ENCODE measurements around the gene MEI1. TPM values are rescaled to one million over a fixed set of nuclear protein-coding genes. Genes with fewer than 3 reads are reported as not detected.

The MEI1 gene
- total RNA-seq, 1 experiment from 2014 or later, result 0.35 TPM

GRCh38 chr22:41672780-41673509 lies 26.4 kb upstream of the MEI1 start (continued):
- no peak for TF ChIP-seq GABPB1 (CRISPR knock-in tag; IDR thresholded peaks at IDR 0.05)

DNA sequence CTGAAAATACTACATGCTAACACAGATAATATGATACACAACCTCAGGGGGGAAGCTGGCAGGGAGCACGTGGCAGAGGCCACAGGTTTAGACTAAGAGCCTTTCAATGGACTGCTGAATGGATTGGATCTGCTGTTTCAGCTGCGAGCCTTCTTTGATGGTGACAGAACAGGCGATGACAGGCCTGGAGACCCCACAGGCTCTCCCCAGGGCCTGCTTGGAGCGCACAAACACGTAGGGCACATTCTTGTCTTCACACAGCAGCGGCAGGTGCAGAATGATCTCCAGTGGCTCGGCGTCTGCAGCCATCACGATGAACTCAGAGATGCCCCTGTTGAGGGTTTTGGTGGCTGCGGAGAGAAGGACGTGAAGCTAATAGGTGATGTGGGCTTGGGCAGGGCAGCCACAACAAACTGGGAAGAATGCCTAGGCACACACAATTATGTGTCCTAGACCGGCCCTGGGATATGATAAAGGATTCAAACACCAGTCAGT lies 24.4 kb upstream of the MEI1 start:
- DNase-seq (ENCODE audit: low spot score), result no peak
- TF ChIP-seq CBFB (CRISPR knock-in tag; IDR thresholded peaks at IDR 0.05; ENCODE audit: low read depth) (no peak), ZNF317 (CRISPR knock-in tag; IDR thresholded peaks at IDR 0.05; ENCODE audit: borderline replicate concordance, low read depth) (no peak)
- ChIA-PET CTCF (interaction anchor here (1.2 kb wide), 1 partner anchor 8 kb away, joined by 5 read pairs; no protein-coding TSS in a partner anchor), POLR2A (no interaction called here)
- no peaks in the 10 kb centered on the region for H3K27me3 Mint-ChIP-seq (ENCODE audit: low read depth)
- no peak overlapping the region for H3K4me3 Mint-ChIP-seq
- no peak for ATAC-seq
- H3K9me3 Mint-ChIP-seq, result no peaks in the 10 kb centered on the region
- H3K36me3 Mint-ChIP-seq, result peaks cover 43% of the 10 kb centered on the region
- no peak overlapping the region for H3K27ac Mint-ChIP-seq
- no peaks in the 10 kb centered on the region for H3K4me1 Mint-ChIP-seq

- Mint-ChIP-seq H3K27ac (no peak overlapping the region), H3K4me1 (no peaks in the 10 kb centered on the region), H3K27me3 (ENCODE audit: low read depth) (no peaks in the 10 kb centered on the region), H3K36me3 (peaks cover 54% of the 10 kb centered on the region), H3K9me3 (no peaks in the 10 kb centered on the region), H3K4me3 (no peak overlapping the region)
- CTCF ChIA-PET, result interaction anchor here (0.7 to 1.3 kb wide), 3 partner anchors 9 to 159 kb away, joined by 3 to 6 read pairs (median 5); no protein-coding TSS in a partner anchor
- ATAC-seq (no peak), DNase-seq (ENCODE audit: low spot score) (no peak)
- TF ChIP-seq USF2 (CRISPR knock-in tag; IDR thresholded peaks at IDR 0.05), result no peak
- TF ChIP-seq, protein P1, sequence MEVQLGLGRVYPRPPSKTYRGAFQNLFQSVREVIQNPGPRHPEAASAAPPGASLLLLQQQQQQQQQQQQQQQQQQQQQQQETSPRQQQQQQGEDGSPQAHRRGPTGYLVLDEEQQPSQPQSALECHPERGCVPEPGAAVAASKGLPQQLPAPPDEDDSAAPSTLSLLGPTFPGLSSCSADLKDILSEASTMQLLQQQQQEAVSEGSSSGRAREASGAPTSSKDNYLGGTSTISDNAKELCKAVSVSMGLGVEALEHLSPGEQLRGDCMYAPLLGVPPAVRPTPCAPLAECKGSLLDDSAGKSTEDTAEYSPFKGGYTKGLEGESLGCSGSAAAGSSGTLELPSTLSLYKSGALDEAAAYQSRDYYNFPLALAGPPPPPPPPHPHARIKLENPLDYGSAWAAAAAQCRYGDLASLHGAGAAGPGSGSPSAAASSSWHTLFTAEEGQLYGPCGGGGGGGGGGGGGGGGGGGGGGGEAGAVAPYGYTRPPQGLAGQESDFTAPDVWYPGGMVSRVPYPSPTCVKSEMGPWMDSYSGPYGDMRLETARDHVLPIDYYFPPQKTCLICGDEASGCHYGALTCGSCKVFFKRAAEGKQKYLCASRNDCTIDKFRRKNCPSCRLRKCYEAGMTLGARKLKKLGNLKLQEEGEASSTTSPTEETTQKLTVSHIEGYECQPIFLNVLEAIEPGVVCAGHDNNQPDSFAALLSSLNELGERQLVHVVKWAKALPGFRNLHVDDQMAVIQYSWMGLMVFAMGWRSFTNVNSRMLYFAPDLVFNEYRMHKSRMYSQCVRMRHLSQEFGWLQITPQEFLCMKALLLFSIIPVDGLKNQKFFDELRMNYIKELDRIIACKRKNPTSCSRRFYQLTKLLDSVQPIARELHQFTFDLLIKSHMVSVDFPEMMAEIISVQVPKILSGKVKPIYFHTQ (CRISPR knock-in tag; IDR thresholded peaks at IDR 0.05), result no peak
- TF ChIP-seq TP53 (CRISPR knock-in tag; IDR thresholded peaks at IDR 0.05), result no peak
- TF ChIP-seq, protein P2, sequence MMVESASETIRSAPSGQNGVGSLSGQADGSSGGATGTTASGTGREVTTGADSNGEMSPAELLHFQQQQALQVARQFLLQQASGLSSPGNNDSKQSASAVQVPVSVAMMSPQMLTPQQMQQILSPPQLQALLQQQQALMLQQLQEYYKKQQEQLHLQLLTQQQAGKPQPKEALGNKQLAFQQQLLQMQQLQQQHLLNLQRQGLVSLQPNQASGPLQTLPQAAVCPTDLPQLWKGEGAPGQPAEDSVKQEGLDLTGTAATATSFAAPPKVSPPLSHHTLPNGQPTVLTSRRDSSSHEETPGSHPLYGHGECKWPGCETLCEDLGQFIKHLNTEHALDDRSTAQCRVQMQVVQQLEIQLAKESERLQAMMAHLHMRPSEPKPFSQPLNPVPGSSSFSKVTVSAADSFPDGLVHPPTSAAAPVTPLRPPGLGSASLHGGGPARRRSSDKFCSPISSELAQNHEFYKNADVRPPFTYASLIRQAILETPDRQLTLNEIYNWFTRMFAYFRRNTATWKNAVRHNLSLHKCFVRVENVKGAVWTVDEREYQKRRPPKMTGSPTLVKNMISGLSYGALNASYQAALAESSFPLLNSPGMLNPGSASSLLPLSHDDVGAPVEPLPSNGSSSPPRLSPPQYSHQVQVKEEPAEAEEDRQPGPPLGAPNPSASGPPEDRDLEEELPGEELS (CRISPR knock-in tag; IDR thresholded peaks at IDR 0.05), result no peak
- TF ChIP-seq RELA (CRISPR knock-in tag; IDR thresholded peaks at IDR 0.05; ENCODE audit: borderline replicate concordance), result no peak
- no peak for TF ChIP-seq SOX15 (CRISPR knock-in tag; IDR thresholded peaks at IDR 0.05)
- TF ChIP-seq, protein P3, sequence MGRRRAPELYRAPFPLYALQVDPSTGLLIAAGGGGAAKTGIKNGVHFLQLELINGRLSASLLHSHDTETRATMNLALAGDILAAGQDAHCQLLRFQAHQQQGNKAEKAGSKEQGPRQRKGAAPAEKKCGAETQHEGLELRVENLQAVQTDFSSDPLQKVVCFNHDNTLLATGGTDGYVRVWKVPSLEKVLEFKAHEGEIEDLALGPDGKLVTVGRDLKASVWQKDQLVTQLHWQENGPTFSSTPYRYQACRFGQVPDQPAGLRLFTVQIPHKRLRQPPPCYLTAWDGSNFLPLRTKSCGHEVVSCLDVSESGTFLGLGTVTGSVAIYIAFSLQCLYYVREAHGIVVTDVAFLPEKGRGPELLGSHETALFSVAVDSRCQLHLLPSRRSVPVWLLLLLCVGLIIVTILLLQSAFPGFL (CRISPR knock-in tag; IDR thresholded peaks at IDR 0.05; ENCODE audit: borderline replicate concordance), result no peak
- no peak for TF ChIP-seq HMGA2 (CRISPR knock-in tag; IDR thresholded peaks at IDR 0.05)
- no peak for TF ChIP-seq USF1 (CRISPR knock-in tag; IDR thresholded peaks at IDR 0.05)
- TF ChIP-seq FOXK1 (CRISPR knock-in tag; IDR thresholded peaks at IDR 0.05), result no peak
- TF ChIP-seq ATF2 (CRISPR knock-in tag; IDR thresholded peaks at IDR 0.05; ENCODE audit: borderline replicate concordance, low read depth), result no peak
- no peak for TF ChIP-seq ZBTB21 (CRISPR knock-in tag; IDR thresholded peaks at IDR 0.05; ENCODE audit: borderline replicate concordance)
- no peak for TF ChIP-seq SMAD4 (CRISPR knock-in tag; IDR thresholded peaks at IDR 0.05)
- TF ChIP-seq CREB1 (CRISPR knock-in tag; IDR thresholded peaks at IDR 0.05), result no peak
- POLR2A ChIA-PET, result interaction anchor here (0.7 kb wide), 1 partner anchor 184 kb away, joined by 5 read pairs; no protein-coding TSS in a partner anchor
Measured at GRCh38 chr22:41676134-41676533, 23.2 kb upstream of the MEI1 start.

Data from WTC11 (cell line).